Cardiac muscle cell (in vitro differentiated cells and primary cell): ENCODE measurements around the gene TP73. TPM values are rescaled to one million over a fixed set of nuclear protein-coding genes. Genes with fewer than 3 reads are reported as not detected.

Experiments
- DNase-seq, 2 donors: peaks; one replicate each; pipeline versions ENCODE4 v3.0.0 to v3.0.0-alpha.2; 2010 to 2017; ENCODE audit warnings: low read depth in 1 of 2, low spot score in 1 of 2
- H3K27ac ChIP-seq: fragments of 200-600 bp; sonication (generic); 2 replicates; pipeline ENCODE4 v1.5.1; 2016
- H3K27me3 ChIP-seq: fragments of 200-600 bp; sonication (generic); 2 replicates; pipeline ENCODE4 v1.6.0; 2016; ENCODE audit warnings: control low read depth
- H3K36me3 ChIP-seq: fragments of 200-600 bp; sonication (generic); 2 replicates; pipeline ENCODE4 v1.5.1; 2016; ENCODE audit warnings: control low read depth
- H3K4me1 ChIP-seq: fragments of 200-600 bp; sonication (generic); 2 replicates; pipeline ENCODE4 v1.8.1; 2017; ENCODE audit warnings: low read depth, mild to moderate bottlenecking, mixed run types
- H3K4me3 ChIP-seq: fragments of 200-600 bp; sonication (generic); 2 replicates; pipeline ENCODE4 v1.5.1; 2016; ENCODE audit warnings: mild to moderate bottlenecking
- H3K9me3 ChIP-seq: fragments of 200-600 bp; sonication (generic); 2 replicates; pipeline ENCODE4 v1.5.1; 2017; ENCODE audit warnings: low read depth, mild to moderate bottlenecking, control low read depth
- CTCF ChIP-seq: IDR thresholded peaks from 2 replicates; pipeline ENCODE4 v1.5.1; 2012; ENCODE audit warnings: low read depth, mild to moderate bottlenecking, low read length
- polyA plus RNA-seq: library from polyadenylated mRNA; unstranded; fragments of >200 nt; fragmentation: Nextera tagmentation; extraction: Ambion mirVana; gene quantifications from 2 replicates; pipeline ENCODE4 v1.2.1, GENCODE V29; 2016
- total RNA-seq: library from RNA; depleted of rRNA; stranded (reverse); fragments of >200 nt; gene quantifications from 2 replicates; pipeline ENCODE4 v1.2.3, GENCODE V29; 2016

Gene TP73
- total and polyA plus RNA-seq, 2 experiments from 2014 or later = 0.87 TPM; not detected in 1

GRCh38 chr1:3685222-3685621 lies 32.9 kb downstream of the TP73 start:
- peaks cover 21% of the 10 kb centered on the region for H3K27me3 ChIP-seq

GRCh38 chr1:3685906-3686305 lies 33.6 kb downstream of the TP73 start:
- no peaks in the 10 kb centered on the region for H3K4me1 ChIP-seq
- no peak overlapping the region for H3K27ac ChIP-seq
- no peaks in the 10 kb centered on the region for H3K9me3 ChIP-seq
- peaks cover 21% of the 10 kb centered on the region for H3K27me3 ChIP-seq
- H3K4me3 ChIP-seq = no peak overlapping the region
- DNase-seq = no peak
- TF ChIP-seq CTCF = no peak
- H3K36me3 ChIP-seq = no peaks in the 10 kb centered on the region

More at GRCh38 chr1:3685222-3685621, 32.9 kb downstream of the TP73 start:
- Histone ChIP-seq H3K4me3 (no peak overlapping the region), H3K9me3 (no peaks in the 10 kb centered on the region), H3K27ac (no peak overlapping the region), H3K36me3 (no peaks in the 10 kb centered on the region), H3K4me1 (no peaks in the 10 kb centered on the region)
- DNase-seq = no peak
- no peak for TF ChIP-seq CTCF

- Histone ChIP-seq H3K36me3 (no peaks in the 10 kb centered on the region), H3K9me3 (no peaks in the 10 kb centered on the region), H3K27me3 (peaks cover 21% of the 10 kb centered on the region), H3K4me3 (no peak overlapping the region), H3K27ac (no peak overlapping the region), H3K4me1 (no peaks in the 10 kb centered on the region)
- DNase-seq = no peak
- no peak for TF ChIP-seq CTCF
These were observed 35.2 kb downstream of the TP73 start for GRCh38 chr1:3687504-3687903.

- no peak for TF ChIP-seq CTCF
- Histone ChIP-seq H3K36me3 (no peaks in the 10 kb centered on the region), H3K27me3 (peaks cover 21% of the 10 kb centered on the region), H3K4me3 (no peak overlapping the region), H3K27ac (no peak overlapping the region), H3K9me3 (no peaks in the 10 kb centered on the region), H3K4me1 (no peaks in the 10 kb centered on the region)
- DNase-seq = no peak
These were observed 36.2 kb downstream of the TP73 start for GRCh38 chr1:3688356-3689137.

- DNase-seq = no peak
- no peaks in the 10 kb centered on the region for H3K4me1 ChIP-seq
- no peaks in the 10 kb centered on the region for H3K9me3 ChIP-seq
- H3K27ac ChIP-seq = no peak overlapping the region
- TF ChIP-seq CTCF = no peak
- no peak overlapping the region for H3K4me3 ChIP-seq
- no peaks in the 10 kb centered on the region for H3K36me3 ChIP-seq
- peaks cover 20% of the 10 kb centered on the region for H3K27me3 ChIP-seq
These were observed 36.9 kb downstream of the TP73 start for GRCh38 chr1:3689138-3689750.
